GM19463 (cell line): Measurements from ENCODE around the gene SNRNP35.
"Not testable (repeated sequence)": the region's sequence is repeated elsewhere in the genome, so short reads cannot be mapped to it uniquely, and the experiment has no call there.

Experiments used
- ATAC-seq: cut with Tn5 transposase; IDR thresholded peaks from one replicate; pipeline ENCODE4 v1.9.1; 2021; ENCODE audit warnings: mild to moderate bottlenecking, moderate library complexity; ENCODE audit not compliant: unreplicated experiment

SNRNP35 gene, protein sequence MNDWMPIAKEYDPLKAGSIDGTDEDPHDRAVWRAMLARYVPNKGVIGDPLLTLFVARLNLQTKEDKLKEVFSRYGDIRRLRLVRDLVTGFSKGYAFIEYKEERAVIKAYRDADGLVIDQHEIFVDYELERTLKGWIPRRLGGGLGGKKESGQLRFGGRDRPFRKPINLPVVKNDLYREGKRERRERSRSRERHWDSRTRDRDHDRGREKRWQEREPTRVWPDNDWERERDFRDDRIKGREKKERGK

DNA sequence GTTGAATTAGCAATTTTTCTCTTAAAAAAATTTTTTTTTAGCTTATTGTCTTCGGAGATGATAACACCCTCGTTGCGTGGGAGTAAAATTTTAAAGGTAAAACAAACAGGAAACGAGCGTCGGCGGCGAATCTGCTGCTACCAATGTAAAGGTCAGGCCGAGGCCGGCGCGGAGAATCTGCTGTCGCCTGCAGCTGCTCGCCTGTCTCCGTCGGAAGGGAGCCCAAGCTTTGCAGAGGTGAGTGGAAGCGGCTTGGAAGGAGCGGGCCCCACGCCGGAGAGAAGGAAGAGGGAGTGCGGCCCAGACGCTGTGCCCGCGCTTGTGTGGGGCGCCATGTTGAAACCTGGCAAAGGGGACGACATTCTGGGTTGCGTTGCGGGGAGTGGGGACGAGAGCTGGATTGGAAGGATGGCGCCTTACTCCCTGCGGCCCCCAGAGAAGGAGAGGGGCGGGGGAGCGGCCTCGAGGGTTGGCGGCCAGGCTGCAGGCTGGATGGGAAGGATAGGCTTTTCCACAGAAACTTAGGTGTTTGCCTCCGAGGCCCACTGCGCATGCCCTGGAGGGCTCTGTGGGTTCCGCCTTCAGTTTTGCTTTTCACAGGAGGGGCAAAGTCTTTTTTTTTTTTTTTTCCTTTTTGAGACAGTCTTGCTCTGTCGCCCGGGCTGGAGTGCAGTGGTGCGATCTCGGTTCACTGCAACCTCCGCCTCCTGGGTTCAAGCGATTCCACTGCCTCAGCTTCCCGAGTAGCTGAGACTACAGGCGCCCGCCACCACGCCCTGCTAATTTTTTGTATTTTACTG, at the start of gene SNRNP35:
Gene SNRNP35, plus strand, starts transcription at position 160 of the 800 bp plus-strand sequence. CDS start 7,402 bp downstream, outside the sequence.
- ATAC-seq = peak; percentile 57

DNA sequence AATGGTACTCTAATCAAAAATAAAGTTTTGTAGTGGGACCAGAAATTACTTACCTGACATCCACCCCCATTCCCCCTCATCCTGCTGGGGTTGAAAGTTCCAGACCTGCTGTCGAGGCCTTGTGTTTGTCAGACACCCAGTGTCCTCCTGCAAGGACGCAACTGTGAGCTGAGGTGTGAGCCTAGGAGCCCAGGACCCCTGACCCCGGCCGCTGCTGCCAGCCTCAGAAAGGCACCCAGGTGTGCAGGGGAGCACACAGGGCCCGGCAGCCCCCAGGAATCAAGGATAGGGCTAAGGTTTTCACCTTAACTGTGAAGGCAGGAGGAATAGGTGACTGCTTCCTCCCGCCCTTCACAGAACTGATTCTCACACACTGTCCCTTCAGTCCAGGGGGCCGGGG, 49.3 kb upstream of the SNRNP35 start:
- not testable (repeated sequence) for ATAC-seq

DNA sequence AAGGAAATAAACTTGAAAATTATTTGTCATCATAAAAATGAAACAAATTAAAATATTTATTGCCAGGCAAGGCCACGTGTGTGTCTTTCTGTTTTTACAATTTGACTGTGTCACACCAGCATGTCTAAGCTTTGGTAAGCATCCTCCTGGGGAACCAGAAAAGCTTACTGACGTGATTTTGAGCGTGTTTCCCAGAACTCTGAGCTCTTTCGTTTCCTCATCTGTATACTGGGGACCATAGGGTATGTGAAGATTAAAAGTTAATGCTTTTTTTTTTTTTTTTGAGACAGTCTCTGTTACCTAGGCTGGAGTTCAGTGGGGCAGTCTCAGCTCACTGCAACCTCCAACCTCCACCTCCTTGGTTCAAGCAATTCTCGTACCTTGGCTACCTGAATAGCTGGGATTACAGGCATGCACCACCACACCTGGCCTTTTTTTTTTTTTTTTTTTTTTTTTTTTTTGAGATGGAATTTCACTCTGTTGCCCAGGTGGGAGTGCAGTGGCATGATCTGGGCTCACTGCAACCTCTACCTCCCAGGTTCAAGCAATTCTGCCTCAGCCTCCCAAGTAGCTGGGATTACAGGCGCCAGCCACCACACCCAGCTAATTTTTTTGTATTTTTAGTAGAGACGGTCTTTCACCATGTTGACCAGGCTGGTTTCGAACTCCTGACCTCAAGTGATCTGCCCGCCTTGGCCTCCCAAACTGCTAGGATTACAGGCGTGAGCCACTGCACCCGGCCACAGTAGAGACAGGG, 48.5 kb upstream of the SNRNP35 start:
- ATAC-seq = not testable (repeated sequence)

DNA sequence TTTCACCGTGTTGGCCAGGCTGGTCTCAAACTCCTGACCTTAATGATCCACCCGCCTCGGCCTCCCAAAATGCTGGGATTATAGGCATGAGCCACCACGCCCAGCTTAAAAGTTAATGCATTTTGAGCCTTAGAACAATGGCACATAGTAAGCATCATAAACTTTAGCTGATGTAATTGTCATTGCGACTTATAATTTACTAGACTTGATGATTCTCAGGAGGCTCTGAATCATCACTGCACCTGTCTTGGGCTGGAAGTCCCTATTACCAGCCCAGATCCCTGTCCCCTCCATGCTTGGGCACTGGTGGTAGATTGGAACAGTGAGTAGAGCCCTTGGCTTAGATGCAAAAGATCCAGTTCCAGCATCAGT, 47.9 kb upstream of the SNRNP35 start:
- ATAC-seq = no peak

- ATAC-seq = no peak
These were observed 36.6 kb upstream of the SNRNP35 start for GRCh38 chr12:123421314-123421713.

- ATAC-seq = peak; percentile 91
These were observed 30.7 kb upstream of the SNRNP35 start for GRCh38 chr12:123427036-123427769.

GRCh38 chr12:123428591-123428990, 29.3 kb upstream of the SNRNP35 start:
- ATAC-seq = no peak

DNA sequence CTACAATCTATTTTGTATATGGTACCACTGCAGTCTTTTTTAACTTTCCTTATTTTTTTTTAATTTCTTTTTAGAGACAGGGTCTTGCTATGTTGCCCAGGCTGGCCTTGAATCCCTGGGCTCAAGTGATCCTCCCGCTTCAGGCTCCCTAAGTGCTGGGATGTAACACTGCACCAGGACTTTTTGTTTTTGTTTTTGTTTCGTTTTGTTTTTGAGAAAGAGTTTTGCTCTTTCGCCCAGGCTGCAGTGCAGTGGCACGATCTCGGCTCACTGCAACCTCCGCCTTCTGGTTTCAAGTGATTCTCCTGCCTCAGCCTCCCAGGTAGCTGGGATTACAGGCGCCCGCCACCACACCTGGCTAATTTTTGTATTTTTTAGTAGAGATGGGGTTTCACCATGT, 28.8 kb upstream of the SNRNP35 start:
- ATAC-seq = not testable (repeated sequence)

GRCh38 chr12:123431951-123432817, 25.8 kb upstream of the SNRNP35 start:
- not testable (repeated sequence) for ATAC-seq

- ATAC-seq = no peak
These were observed 24.3 kb upstream of the SNRNP35 start for GRCh38 chr12:123433615-123434014.

DNA sequence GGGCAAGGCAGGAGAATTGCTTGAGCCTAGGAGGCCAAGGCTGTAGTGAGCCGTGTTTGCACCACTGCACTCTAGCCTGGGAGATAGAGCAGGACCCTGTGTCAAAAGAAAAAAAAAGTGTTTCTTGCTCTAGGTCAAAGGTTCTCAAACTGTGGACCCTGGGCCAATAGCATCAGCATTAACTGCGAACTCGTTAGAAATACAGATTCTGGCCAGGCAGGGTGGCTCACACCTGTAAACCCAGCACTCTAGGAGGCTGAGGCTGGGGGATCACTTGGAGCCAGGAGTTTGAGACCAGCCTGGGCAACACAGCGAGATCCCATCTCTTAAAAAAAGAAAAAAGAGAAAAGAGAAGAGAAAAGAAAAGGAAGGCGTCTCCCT, 22.3 kb upstream of the SNRNP35 start:
- ATAC-seq = no peak

DNA sequence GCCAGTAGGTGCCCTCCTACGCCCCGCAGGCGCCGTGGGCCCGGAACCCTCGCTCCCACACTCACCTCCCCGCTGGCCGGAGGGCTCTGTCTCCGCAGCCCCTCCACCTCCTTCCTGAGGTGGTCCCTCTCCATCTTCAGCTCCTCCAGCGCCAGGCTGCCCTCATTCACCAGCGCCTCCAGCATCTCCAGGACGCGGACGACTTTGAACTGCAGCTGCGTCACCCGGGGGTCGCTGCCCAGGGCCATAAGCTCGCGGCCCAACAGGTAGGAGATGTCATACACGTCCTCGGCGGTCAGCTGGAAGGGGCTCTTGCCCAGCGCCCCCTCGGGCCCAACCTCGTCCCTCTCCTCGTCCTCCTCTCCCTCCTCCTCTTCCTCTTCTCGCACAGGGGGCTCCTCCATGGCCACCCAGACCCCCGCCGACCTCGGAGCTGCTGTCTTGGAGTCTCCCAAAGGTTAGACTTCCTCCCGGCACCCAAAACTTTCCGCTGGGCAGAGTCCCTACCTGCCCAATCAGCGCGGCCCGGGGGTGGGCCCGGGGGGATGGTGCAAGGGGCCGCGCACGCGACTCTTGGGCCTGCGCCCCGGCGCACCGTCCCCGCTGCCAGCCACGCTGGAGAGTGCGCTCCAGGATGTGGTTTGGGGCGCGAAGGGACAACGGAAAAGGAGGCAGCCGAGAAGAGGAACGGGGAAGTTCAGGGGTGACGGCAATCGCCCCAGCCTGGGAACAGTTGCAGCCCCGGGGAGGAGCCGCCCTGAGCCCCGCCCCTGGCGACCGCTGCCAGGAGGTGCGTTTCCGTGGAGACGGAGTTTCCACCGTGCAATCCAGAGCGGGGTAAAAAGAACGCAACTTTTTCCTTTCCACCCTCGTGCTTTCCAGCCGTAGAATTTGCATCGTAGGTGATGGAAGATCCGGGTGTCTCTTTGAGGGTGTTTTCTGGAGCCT, 21.6 kb upstream of the SNRNP35 start, which contains the start of gene RILPL2:
Gene RILPL2, minus strand, starts transcription at position 668 of the 948 bp plus-strand sequence. Its CDS starts 264 bp downstream, at position 404.
- ATAC-seq = peak; percentile 80

DNA sequence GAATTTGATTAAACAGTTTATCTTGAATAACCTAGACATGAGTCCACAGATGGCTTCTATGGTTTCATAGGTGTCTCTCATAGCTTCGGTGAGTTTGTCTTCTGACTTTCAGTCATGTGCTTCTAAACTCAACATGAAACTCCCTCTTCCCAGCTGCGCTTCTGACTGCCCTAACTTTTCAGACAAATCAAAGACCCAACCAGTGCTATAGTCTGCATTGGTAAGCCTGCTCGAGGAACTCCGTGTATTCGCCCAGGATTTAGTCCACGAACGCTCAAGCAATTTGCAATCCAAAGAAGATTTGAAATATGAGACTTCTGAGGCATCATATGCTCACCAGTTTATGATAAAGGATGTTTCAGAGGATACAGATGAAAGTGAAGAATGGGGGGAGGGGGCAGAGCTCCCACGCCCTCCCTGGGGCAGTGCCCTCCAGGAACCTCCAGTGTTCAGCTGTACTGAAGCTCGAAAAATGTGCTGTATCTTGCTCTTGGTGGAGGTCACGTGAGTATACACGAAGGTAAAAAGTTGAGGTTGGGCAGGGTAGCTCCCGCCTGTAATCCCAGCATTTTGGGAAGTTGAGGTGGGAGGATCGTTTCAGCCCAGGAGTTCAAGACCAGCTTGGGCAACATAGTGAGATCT, 16.3 kb upstream of the SNRNP35 start:
- ATAC-seq = peak; percentile 37

- no peak for ATAC-seq
These were observed 15.2 kb upstream of the SNRNP35 start for GRCh38 chr12:123442774-123443173.

DNA sequence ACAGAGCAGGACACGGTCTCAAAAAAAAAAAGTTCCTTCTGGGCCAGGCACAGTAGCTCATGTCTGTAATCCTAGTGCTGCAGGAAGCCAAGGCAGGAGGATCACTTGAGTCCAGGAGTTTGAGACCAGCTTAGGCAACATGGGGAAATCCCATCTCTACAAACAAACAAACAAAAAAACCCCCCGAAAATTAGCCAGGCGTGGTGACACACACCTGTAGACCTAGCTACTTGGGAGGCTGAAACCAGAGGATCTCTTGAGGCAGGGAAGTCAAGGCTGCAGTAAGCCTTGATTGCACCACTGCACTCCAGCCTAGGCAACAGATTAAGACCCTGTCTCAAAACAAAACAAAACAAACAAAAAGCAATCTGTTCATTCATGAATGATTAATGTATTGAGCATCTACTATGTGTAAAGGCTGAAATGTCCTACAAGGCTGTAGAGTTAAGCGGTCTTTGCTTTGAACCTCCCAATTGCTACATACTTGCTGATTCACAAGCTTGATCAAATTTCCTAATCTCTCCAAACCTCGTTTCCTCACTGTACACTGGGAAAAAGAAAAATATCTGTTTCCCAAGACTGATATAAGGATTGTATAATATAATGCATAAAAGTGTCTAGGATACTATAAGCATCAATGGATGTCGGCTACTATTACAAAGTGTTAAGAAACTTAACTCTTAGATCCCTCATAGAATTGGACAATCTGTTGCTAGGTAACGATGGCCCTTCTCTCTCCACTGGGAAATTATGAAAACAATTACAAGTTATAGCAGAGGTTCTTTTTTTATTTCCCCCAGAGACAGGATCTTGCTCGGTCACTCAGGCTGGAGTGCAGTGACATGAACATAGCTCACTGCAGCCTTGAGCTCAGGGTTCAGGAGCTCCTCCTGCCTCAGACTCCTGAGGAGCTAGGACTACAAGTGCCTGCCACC, 13.6 kb upstream of the SNRNP35 start:
- no peak for ATAC-seq

- no peak for ATAC-seq
These were observed 12.3 kb upstream of the SNRNP35 start for GRCh38 chr12:123445388-123446332.
